Lower lobe of right lung (tissue), 2 donors: ENCODE results near the gene ADCY3. TPM values are rescaled to one million over a fixed set of nuclear protein-coding genes. Genes with fewer than 3 reads are reported as not detected.

Experiments used
- ATAC-seq, 2 donors: fragments of 200-7000 bp; cut with Tn5 transposase; one replicate each; pipeline ENCODE4 v1.9.1; 2020 to 2022; ENCODE audit warnings: mild to moderate bottlenecking in 2 of 2, moderate library complexity in 2 of 2
- DNase-seq: peaks from one replicate; pipeline ENCODE4 v3.0.0-alpha.2; 2020
- H3K27ac ChIP-seq: fragments of 200-600 bp; one replicate; pipeline ENCODE4 v1.8.0; 2022
- H3K27me3 ChIP-seq: fragments of 200-600 bp; one replicate; pipeline ENCODE4 v1.8.0; 2022; ENCODE audit warnings: low read depth
- H3K36me3 ChIP-seq: fragments of 200-600 bp; one replicate; pipeline ENCODE4 v1.8.0; 2022; ENCODE audit warnings: mild to moderate bottlenecking
- H3K4me1 ChIP-seq: fragments of 200-600 bp; one replicate; pipeline ENCODE4 v1.8.0; 2022
- H3K4me3 ChIP-seq: fragments of 200-600 bp; one replicate; pipeline ENCODE4 v1.8.0; 2022; ENCODE audit warnings: mild to moderate bottlenecking
- H3K9me3 ChIP-seq: fragments of 200-600 bp; one replicate; pipeline ENCODE4 v1.8.0; 2022
- intact Hi-C: fragments of 100-400 bp; cut with DNase I; formaldehyde crosslinking; loops from one replicate; pipeline ENCODE4 v1.11.0; 2022
- total RNA-seq: library from RNA; stranded (reverse); fragmentation: NEBNext Ultra II Directional; extraction: Animal tissue kit (Norgen Biotek cat#: 25700); gene quantifications from one replicate; pipeline ENCODE4 v1.2.1, GENCODE V29; 2021
- TF ChIP-seq, protein P1 (sequence below): fragments of 200-600 bp; IDR thresholded peaks from one replicate; pipeline ENCODE4 v1.8.0; 2022; ENCODE audit warnings: antibody characterized with exemption, mild to moderate bottlenecking
- donor health status: DM: no; HTN: yes; CAD: no; lungs with severe emphysema.

Gene ADCY3
- total RNA-seq, 1 donor from 2014 or later, result 36.1 TPM

GRCh38 chr2:24832521-24832920 is 87.5 kb downstream of the ADCY3 start:
- H3K27me3 ChIP-seq, result no peaks in the 10 kb centered on the region
- ATAC-seq (no peak), DNase-seq (no peak)
- no peak overlapping the region for H3K4me3 ChIP-seq
- H3K9me3 ChIP-seq, result no peaks in the 10 kb centered on the region
- H3K36me3 ChIP-seq, result peaks cover 6% of the 10 kb centered on the region
- peaks cover 5% of the 10 kb centered on the region for H3K4me1 ChIP-seq
- intact Hi-C loops, result no loop called here
- TF ChIP-seq, protein P1, sequence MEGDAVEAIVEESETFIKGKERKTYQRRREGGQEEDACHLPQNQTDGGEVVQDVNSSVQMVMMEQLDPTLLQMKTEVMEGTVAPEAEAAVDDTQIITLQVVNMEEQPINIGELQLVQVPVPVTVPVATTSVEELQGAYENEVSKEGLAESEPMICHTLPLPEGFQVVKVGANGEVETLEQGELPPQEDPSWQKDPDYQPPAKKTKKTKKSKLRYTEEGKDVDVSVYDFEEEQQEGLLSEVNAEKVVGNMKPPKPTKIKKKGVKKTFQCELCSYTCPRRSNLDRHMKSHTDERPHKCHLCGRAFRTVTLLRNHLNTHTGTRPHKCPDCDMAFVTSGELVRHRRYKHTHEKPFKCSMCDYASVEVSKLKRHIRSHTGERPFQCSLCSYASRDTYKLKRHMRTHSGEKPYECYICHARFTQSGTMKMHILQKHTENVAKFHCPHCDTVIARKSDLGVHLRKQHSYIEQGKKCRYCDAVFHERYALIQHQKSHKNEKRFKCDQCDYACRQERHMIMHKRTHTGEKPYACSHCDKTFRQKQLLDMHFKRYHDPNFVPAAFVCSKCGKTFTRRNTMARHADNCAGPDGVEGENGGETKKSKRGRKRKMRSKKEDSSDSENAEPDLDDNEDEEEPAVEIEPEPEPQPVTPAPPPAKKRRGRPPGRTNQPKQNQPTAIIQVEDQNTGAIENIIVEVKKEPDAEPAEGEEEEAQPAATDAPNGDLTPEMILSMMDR, result no peak
- no peak overlapping the region for H3K27ac ChIP-seq

- no peak for DNase-seq
Observed at GRCh38 chr2:24832073-24832461, 88.0 kb downstream of the ADCY3 start.

DNA sequence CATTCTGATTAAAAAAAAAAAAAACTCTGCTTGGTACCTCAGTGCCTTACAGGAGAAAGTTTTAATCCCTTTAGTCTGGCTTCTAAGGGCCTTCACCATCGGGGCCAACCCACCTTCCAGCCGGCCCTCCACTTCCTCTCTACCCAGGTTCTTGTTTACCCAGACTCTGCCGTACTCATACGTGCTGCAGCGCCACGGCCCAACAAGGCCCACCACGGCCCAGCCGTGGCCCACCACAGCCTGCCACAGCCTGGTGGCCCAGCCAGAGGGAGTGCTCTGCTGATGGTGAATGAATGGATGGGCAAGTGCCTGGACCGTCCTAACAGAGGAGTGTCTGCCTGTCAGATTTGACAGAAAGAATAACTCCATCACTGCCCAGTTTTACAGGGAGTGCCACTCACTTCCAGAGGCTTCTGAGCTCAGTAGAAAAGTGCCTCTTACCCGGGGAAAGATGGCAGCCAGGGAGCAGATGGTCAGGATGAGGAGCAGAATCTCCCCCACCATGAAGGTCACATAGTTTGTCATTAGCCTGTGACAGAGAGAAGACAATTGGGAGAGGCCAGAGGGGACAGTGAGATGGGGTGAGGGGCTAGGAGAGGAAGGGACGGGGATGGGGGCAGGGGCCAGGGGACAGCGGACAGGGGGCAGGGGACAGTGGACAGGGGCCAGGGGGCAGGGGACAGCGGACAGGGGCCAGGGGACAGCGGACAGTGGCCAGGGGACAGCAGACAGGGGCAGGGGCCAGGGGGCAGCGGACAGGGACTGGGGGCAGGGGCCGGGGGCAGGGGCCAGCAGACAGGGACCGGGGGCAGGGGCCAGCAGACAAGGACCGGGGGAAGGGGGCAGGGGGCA is 88.6 kb downstream of the ADCY3 start:
- ATAC-seq, result no peak
- Histone ChIP-seq H3K4me1 (peaks cover 11% of the 10 kb centered on the region), H3K27me3 (no peaks in the 10 kb centered on the region), H3K36me3 (peaks cover 5% of the 10 kb centered on the region), H3K27ac (no peak overlapping the region), H3K9me3 (no peaks in the 10 kb centered on the region), H3K4me3 (no peak overlapping the region)
- DNase-seq, result no peak
- TF ChIP-seq, protein P1, result no peak
- intact Hi-C loops, result no loop called here

More at GRCh38 chr2:24832073-24832461, 88.0 kb downstream of the ADCY3 start:
- Histone ChIP-seq H3K27ac (no peak overlapping the region), H3K36me3 (peaks cover 5% of the 10 kb centered on the region), H3K4me3 (no peak overlapping the region), H3K27me3 (no peaks in the 10 kb centered on the region), H3K9me3 (no peaks in the 10 kb centered on the region), H3K4me1 (peaks cover 10% of the 10 kb centered on the region)
- TF ChIP-seq, protein P1, result no peak
- ATAC-seq, result no peak
- intact Hi-C loops, result no loop called here

DNA sequence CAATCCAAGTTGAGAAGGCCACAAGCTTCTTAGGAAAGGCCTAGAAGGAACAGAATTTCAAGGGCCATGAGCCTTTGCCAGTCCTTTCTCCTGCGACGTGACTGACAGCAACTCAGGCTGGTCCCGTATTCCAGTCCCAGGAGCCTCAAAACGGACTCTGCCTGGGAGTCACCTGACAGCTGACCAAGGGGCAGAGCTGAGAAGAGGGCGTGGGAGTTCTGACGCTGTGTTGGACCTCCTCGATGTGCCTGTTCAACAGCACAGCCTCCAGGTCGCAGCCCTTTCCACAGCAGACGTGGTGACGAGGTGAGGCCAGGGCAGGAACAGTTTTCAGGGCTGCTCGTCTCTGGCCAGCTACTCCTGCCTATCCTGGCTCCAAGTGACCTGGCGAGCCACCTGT is 89.3 kb downstream of the ADCY3 start:
- TF ChIP-seq, protein P1, result no peak
- peaks cover 5% of the 10 kb centered on the region for H3K36me3 ChIP-seq
- no peak overlapping the region for H3K27ac ChIP-seq
- no peaks in the 10 kb centered on the region for H3K27me3 ChIP-seq
- intact Hi-C loops, result no loop called here
- ATAC-seq, result no peak
- DNase-seq, result no peak
- H3K4me3 ChIP-seq, result no peak overlapping the region
- peaks cover 11% of the 10 kb centered on the region for H3K4me1 ChIP-seq
- no peaks in the 10 kb centered on the region for H3K9me3 ChIP-seq

GRCh38 chr2:24830351-24830750 is 89.7 kb downstream of the ADCY3 start:
- Histone ChIP-seq H3K4me1 (peaks cover 11% of the 10 kb centered on the region), H3K9me3 (no peaks in the 10 kb centered on the region), H3K27me3 (no peaks in the 10 kb centered on the region), H3K4me3 (no peak overlapping the region), H3K36me3 (peaks cover 5% of the 10 kb centered on the region), H3K27ac (no peak overlapping the region)
- TF ChIP-seq, protein P1, result no peak
- ATAC-seq (no peak), DNase-seq (no peak)
- intact Hi-C loops, result no loop called here
